SU-DHL-6 (cell line): ENCODE measurements around the gene PDLIM5.

Experiments
- H2AFZ ChIP-seq: fragments of 200-600 bp; sonication (generic); 2 replicates; pipeline ENCODE4 v1.6.1; 2014; ENCODE audit warnings: low read depth, mild to moderate bottlenecking, moderate library complexity, mixed read lengths, antibody characterized with exemption, low read length; ENCODE audit not compliant: severe bottlenecking
- H3F3A ChIP-seq: fragments of 200-600 bp; shearing (Covaris generic); 2 replicates; pipeline ENCODE4 v1.6.0; 2016; ENCODE audit warnings: antibody characterized with exemption, mild to moderate bottlenecking; ENCODE audit not compliant: insufficient read depth
- H3K27ac ChIP-seq: fragments of 200-600 bp; sonication (generic); 2 replicates; pipeline ENCODE4 v1.5.1; 2016; ENCODE audit warnings: low read depth, mild to moderate bottlenecking, low read length, moderate library complexity, mixed read lengths
- H3K27me3 ChIP-seq: fragments of 200-600 bp; sonication (generic), shearing (Covaris generic); 2 replicates; pipeline ENCODE4 v1.6.0; 2014; ENCODE audit warnings: mild to moderate bottlenecking, low read length
- H3K36me3 ChIP-seq: fragments of 200-600 bp; sonication (generic); 2 replicates; pipeline ENCODE4 v1.6.1; 2014; ENCODE audit warnings: mild to moderate bottlenecking, low read length, mixed read lengths
- H3K4me2 ChIP-seq: fragments of 300-600, 200-600 bp; shearing (Covaris generic), sonication (generic); 2 replicates; pipeline ENCODE4 v1.6.0; 2014; ENCODE audit warnings: low read length, low read depth, mild to moderate bottlenecking; ENCODE audit not compliant: poor library complexity, severe bottlenecking
- H3K4me3 ChIP-seq: fragments of 200-600 bp; sonication (generic); 2 replicates; pipeline ENCODE4 v1.5.1; 2014; ENCODE audit warnings: antibody characterized with exemption, low read length, mild to moderate bottlenecking, mixed read lengths; ENCODE audit not compliant: insufficient read depth, poor library complexity, severe bottlenecking
- H3K79me2 ChIP-seq: fragments of 200-600 bp; sonication (generic); 2 replicates; pipeline ENCODE4 v1.6.1; 2014; ENCODE audit warnings: mild to moderate bottlenecking, low read length, moderate library complexity; ENCODE audit not compliant: insufficient read depth
- H3K9ac ChIP-seq: fragments of 200-600 bp; sonication (generic); 2 replicates; pipeline ENCODE4 v1.7.0; 2014; ENCODE audit warnings: mild to moderate bottlenecking, low read length
- H3K9me2 ChIP-seq: fragments of 200-600 bp; sonication (generic); replicated peaks from 2 replicates; pipeline ENCODE4 v1.6.1; 2014; ENCODE audit warnings: low read length; ENCODE audit not compliant: insufficient read depth
- H3K9me3 ChIP-seq: fragments of 200-600 bp; sonication (generic); 2 replicates; pipeline ENCODE4 v1.6.1; 2014; ENCODE audit warnings: low read length, mixed read lengths; ENCODE audit not compliant: insufficient read depth
- H4K20me1 ChIP-seq: fragments of 200-600 bp; sonication (generic); 2 replicates; pipeline ENCODE4 v1.6.1; 2014; ENCODE audit warnings: low read depth, mild to moderate bottlenecking, antibody characterized with exemption, low read length, moderate library complexity, mixed read lengths
- EZH2phosphoT487 ChIP-seq: fragments of 200-600 bp; sonication (generic), shearing (Covaris generic); conservative IDR thresholded peaks from 2 replicates; pipeline ENCODE4 v1.6.1; 2018; ENCODE audit warnings: mild to moderate bottlenecking, antibody characterized with exemption, low read length, moderate library complexity, mixed read lengths
- TF ChIP-seq, protein P1 (sequence below): fragments of 200-600 bp; sonication (generic); IDR thresholded peaks from one replicate; pipeline ENCODE4 v1.5.1; 2017; ENCODE audit warnings: antibody characterized with exemption, mild to moderate bottlenecking, low read length, moderate library complexity; ENCODE audit not compliant: insufficient read depth, poor library complexity, severe bottlenecking

PDLIM5 gene

DNA sequence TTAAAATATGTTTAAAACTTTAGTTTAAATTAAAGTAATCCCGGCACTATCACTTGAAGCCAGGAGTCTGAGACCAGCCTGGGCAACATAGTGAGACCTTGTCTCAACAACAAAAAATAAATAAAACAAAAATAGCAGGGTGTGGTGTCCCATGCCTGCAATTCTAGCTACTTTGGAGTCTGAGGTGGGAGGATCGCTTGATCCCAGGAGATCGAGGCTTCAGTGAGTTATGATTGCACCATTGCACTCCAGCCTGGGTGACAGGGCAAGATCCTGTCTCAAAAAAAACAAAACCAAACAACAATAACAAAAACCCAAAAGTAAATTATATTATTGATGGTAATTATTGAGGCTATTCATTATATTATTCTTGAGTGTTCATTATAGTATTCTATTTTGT lies 9.9 kb upstream of the PDLIM5 start:
- H3K4me2 ChIP-seq = no peak overlapping the region
- H3K9me2 ChIP-seq = no peaks in the 10 kb centered on the region
- no peaks in the 10 kb centered on the region for H3K79me2 ChIP-seq
- H2AFZ ChIP-seq = no peak overlapping the region
- no peak overlapping the region for H3K9ac ChIP-seq
- no peak overlapping the region for H3K27ac ChIP-seq
- H4K20me1 ChIP-seq = no peaks in the 10 kb centered on the region
- no peaks in the 10 kb centered on the region for H3K36me3 ChIP-seq
- H3F3A ChIP-seq = no peaks in the 10 kb centered on the region
- H3K9me3 ChIP-seq = no peaks in the 10 kb centered on the region
- no peaks in the 10 kb centered on the region for H3K27me3 ChIP-seq
- TF ChIP-seq, protein P1, sequence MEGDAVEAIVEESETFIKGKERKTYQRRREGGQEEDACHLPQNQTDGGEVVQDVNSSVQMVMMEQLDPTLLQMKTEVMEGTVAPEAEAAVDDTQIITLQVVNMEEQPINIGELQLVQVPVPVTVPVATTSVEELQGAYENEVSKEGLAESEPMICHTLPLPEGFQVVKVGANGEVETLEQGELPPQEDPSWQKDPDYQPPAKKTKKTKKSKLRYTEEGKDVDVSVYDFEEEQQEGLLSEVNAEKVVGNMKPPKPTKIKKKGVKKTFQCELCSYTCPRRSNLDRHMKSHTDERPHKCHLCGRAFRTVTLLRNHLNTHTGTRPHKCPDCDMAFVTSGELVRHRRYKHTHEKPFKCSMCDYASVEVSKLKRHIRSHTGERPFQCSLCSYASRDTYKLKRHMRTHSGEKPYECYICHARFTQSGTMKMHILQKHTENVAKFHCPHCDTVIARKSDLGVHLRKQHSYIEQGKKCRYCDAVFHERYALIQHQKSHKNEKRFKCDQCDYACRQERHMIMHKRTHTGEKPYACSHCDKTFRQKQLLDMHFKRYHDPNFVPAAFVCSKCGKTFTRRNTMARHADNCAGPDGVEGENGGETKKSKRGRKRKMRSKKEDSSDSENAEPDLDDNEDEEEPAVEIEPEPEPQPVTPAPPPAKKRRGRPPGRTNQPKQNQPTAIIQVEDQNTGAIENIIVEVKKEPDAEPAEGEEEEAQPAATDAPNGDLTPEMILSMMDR = no peak
- TF ChIP-seq EZH2phosphoT487 = no peak
- no peak overlapping the region for H3K4me3 ChIP-seq

DNA sequence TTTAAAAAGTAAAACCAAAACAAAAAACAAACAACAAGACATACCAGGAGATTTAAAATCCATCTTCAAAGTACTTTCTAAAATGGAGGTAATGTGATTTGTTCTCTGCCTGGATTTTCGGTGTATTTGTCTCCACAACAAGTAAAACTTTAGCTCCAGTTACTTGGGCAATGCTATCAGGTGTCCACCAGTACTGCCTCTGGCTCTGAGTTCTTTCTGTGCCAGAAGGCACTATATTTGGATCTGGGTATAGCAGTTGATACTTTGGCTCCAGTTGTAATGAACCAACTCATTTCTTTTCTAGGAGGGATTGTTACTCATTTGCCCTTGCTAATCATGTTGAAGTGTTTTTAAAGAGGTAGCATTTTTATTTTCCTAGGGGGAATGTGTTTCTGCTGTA lies 9.5 kb upstream of the PDLIM5 start:
- no peaks in the 10 kb centered on the region for H3K36me3 ChIP-seq
- TF ChIP-seq, protein P1 = no peak
- no peak for TF ChIP-seq EZH2phosphoT487
- no peaks in the 10 kb centered on the region for H3K27me3 ChIP-seq
- H3F3A ChIP-seq = no peaks in the 10 kb centered on the region
- no peak overlapping the region for H3K4me3 ChIP-seq
- no peak overlapping the region for H2AFZ ChIP-seq
- H3K79me2 ChIP-seq = no peaks in the 10 kb centered on the region
- no peaks in the 10 kb centered on the region for H4K20me1 ChIP-seq
- no peak overlapping the region for H3K4me2 ChIP-seq
- no peak overlapping the region for H3K9ac ChIP-seq
- no peaks in the 10 kb centered on the region for H3K9me2 ChIP-seq
- H3K27ac ChIP-seq = no peak overlapping the region
- H3K9me3 ChIP-seq = no peaks in the 10 kb centered on the region

DNA sequence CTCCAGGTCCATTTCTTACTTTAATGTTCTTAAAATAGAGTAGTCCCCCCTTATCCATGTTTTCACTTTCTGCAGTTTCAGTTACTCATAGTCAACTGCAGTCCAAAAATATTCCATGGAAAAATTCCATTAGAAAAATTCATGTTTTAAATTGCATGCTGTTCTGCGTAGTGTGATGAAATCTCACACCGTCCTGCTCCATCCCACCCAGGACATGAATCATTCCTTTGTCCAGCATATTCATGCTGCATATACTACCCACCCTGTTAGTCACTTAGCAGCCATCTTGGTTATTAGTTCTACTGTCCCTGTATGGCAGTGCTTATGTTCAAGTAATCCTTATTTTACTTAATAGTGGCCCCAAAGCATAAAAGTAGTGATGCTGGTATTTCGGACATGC lies 5.4 kb upstream of the PDLIM5 start:
- Histone ChIP-seq H2AFZ (no peak overlapping the region), H3K79me2 (no peaks in the 10 kb centered on the region), H3K27ac (no peak overlapping the region), H3K9ac (no peak overlapping the region), H3K36me3 (no peaks in the 10 kb centered on the region), H3K27me3 (no peaks in the 10 kb centered on the region), H4K20me1 (no peaks in the 10 kb centered on the region), H3F3A (no peaks in the 10 kb centered on the region), H3K9me2 (no peaks in the 10 kb centered on the region), H3K4me3 (no peak overlapping the region), H3K4me2 (no peak overlapping the region), H3K9me3 (no peaks in the 10 kb centered on the region)
- TF ChIP-seq, protein P1 = no peak
- TF ChIP-seq EZH2phosphoT487 = no peak
